Natural killer cell treated with Interleukin-12 subunit alpha and Interleukin-12 subunit beta and Interleukin-15 and Interleukin-18, amount 100 ng/mL, for 72 hours (primary cell): ENCODE data around the gene RAPGEF4. TPM values are rescaled to one million over a fixed set of nuclear protein-coding genes. Genes with fewer than 3 reads are reported as not detected.
"Not testable (repeated sequence)": the region's sequence is repeated elsewhere in the genome, so short reads cannot be mapped to it uniquely, and the experiment has no call there.

Experiments
- ATAC-seq, 2 donors: fragments of 150-1000 bp; cut with Tn5 transposase in 1 of 2; sonication (Bioruptor Pico), chemical (Tn5 transposase) in 1 of 2; 2 replicates each; pipeline ENCODE4 v1.10.0; 2021
- DNase-seq: peaks from one replicate; pipeline ENCODE4 v3.0.0; 2022; ENCODE audit warnings: low spot score
- H3K27ac Mint-ChIP-seq, 2 donors: 1 replicate in 1 of 2; 2 replicates in 1 of 2; pipeline ENCODE4 v1.8.0; 2022; ENCODE audit warnings: mixed read lengths in 2 of 2, mild to moderate bottlenecking in 1 of 2, moderate library complexity in 1 of 2
- H3K27me3 Mint-ChIP-seq, 2 donors: 1 replicate in 1 of 2; 2 replicates in 1 of 2; pipeline ENCODE4 v1.8.0; 2022; ENCODE audit warnings: mixed read lengths in 2 of 2
- H3K36me3 Mint-ChIP-seq: one replicate; pipeline ENCODE4 v1.8.0; 2022; ENCODE audit warnings: mixed read lengths
- H3K4me1 Mint-ChIP-seq, 2 donors: 1 replicate in 1 of 2; 2 replicates in 1 of 2; pipeline ENCODE4 v1.8.0; 2022; ENCODE audit warnings: low read depth in 2 of 2, mixed read lengths in 2 of 2, mild to moderate bottlenecking in 1 of 2
- H3K4me3 Mint-ChIP-seq: one replicate; pipeline ENCODE4 v1.8.0; 2022; ENCODE audit warnings: mixed read lengths
- H3K9me3 Mint-ChIP-seq: 2 replicates; pipeline ENCODE4 v1.8.0; 2022; ENCODE audit warnings: mixed read lengths
- total RNA-seq, 2 donors: library from RNA; stranded (reverse); gene quantifications; one replicate each; pipeline ENCODE4 v1.2.3, GENCODE V29; 2022

Gene RAPGEF4
- total RNA-seq, 2 donors from 2014 or later: 0.43 TPM; not detected in 1

GRCh38 chr2:172770887-172771286 lies 35.2 kb downstream of the RAPGEF4 start:
- Mint-ChIP-seq H3K27ac (no peak overlapping the region), H3K4me1 (no peaks in the 10 kb centered on the region), H3K36me3 (no peaks in the 10 kb centered on the region), H3K4me3 (no peak overlapping the region), H3K9me3 (no peaks in the 10 kb centered on the region), H3K27me3 (peaks cover 8% of the 10 kb centered on the region in 2 donors)
- ATAC-seq (no peak), DNase-seq (no peak)

GRCh38 chr2:172772633-172773032 lies 37.0 kb downstream of the RAPGEF4 start:
- peaks cover 8 to 15% of the 10 kb centered on the region in 2 donors for H3K27me3 Mint-ChIP-seq
- no peaks in the 10 kb centered on the region for H3K9me3 Mint-ChIP-seq
- H3K4me3 Mint-ChIP-seq: no peak overlapping the region
- no peaks in the 10 kb centered on the region for H3K4me1 Mint-ChIP-seq
- no peak for ATAC-seq
- no peak overlapping the region for H3K27ac Mint-ChIP-seq
- DNase-seq: no peak
- H3K36me3 Mint-ChIP-seq: no peaks in the 10 kb centered on the region

- Mint-ChIP-seq H3K27ac (no peak overlapping the region), H3K27me3 (peaks cover 11 to 15% of the 10 kb centered on the region in 2 donors), H3K9me3 (no peaks in the 10 kb centered on the region), H3K36me3 (no peaks in the 10 kb centered on the region), H3K4me3 (no peak overlapping the region), H3K4me1 (no peaks in the 10 kb centered on the region)
- no peak for DNase-seq
- no peak for ATAC-seq
Measured at GRCh38 chr2:172774302-172774701, 38.7 kb downstream of the RAPGEF4 start.

GRCh38 chr2:172775319-172775718 lies 39.7 kb downstream of the RAPGEF4 start:
- H3K27ac Mint-ChIP-seq: no peak overlapping the region
- H3K4me1 Mint-ChIP-seq: no peaks in the 10 kb centered on the region
- DNase-seq (no peak), ATAC-seq (no peak)
- no peaks in the 10 kb centered on the region for H3K36me3 Mint-ChIP-seq
- peaks cover 17 to 23% of the 10 kb centered on the region in 2 donors for H3K27me3 Mint-ChIP-seq
- no peak overlapping the region for H3K4me3 Mint-ChIP-seq
- H3K9me3 Mint-ChIP-seq: no peaks in the 10 kb centered on the region

- no peak overlapping the region for H3K4me3 Mint-ChIP-seq
Measured at GRCh38 chr2:172777431-172777830, 41.8 kb downstream of the RAPGEF4 start.

GRCh38 chr2:172782506-172783164 lies 47.0 kb downstream of the RAPGEF4 start:
- Mint-ChIP-seq H3K36me3 (no peaks in the 10 kb centered on the region), H3K4me1 (no peaks in the 10 kb centered on the region), H3K27me3 (peaks cover 17 to 48% of the 10 kb centered on the region in 2 donors), H3K4me3 (no peak overlapping the region), H3K27ac (no peak overlapping the region), H3K9me3 (no peaks in the 10 kb centered on the region)
- ATAC-seq: no peak
- DNase-seq: no peak

More at GRCh38 chr2:172777431-172777830, 41.8 kb downstream of the RAPGEF4 start:
- no peaks in the 10 kb centered on the region for H3K9me3 Mint-ChIP-seq
- no peaks in the 10 kb centered on the region for H3K36me3 Mint-ChIP-seq
- no peaks in the 10 kb centered on the region for H3K4me1 Mint-ChIP-seq
- H3K27ac Mint-ChIP-seq: no peak overlapping the region
- ATAC-seq: no peak
- no peak for DNase-seq
- H3K27me3 Mint-ChIP-seq: peaks cover 18 to 34% of the 10 kb centered on the region in 2 donors

- no peaks in the 10 kb centered on the region for H3K36me3 Mint-ChIP-seq
- no peak overlapping the region for H3K4me3 Mint-ChIP-seq
- no peaks in the 10 kb centered on the region for H3K9me3 Mint-ChIP-seq
- H3K27ac Mint-ChIP-seq: no peak overlapping the region
- DNase-seq (no peak), ATAC-seq (peak in 1 of 2 donors; percentile 45)
- H3K27me3 Mint-ChIP-seq: peaks cover 17 to 48% of the 10 kb centered on the region in 2 donors
- no peaks in the 10 kb centered on the region for H3K4me1 Mint-ChIP-seq
Measured at GRCh38 chr2:172783165-172783898, 47.7 kb downstream of the RAPGEF4 start.

- Mint-ChIP-seq H3K9me3 (no peaks in the 10 kb centered on the region), H3K4me1 (no peaks in the 10 kb centered on the region), H3K36me3 (no peaks in the 10 kb centered on the region), H3K4me3 (no peak overlapping the region), H3K27me3 (peaks cover 10 to 17% of the 10 kb centered on the region in 2 donors), H3K27ac (no peak overlapping the region)
- no peak for ATAC-seq
- DNase-seq: no peak
Measured at GRCh38 chr2:172788871-172789270, 53.2 kb downstream of the RAPGEF4 start.

GRCh38 chr2:172790404-172790803 lies 54.8 kb downstream of the RAPGEF4 start:
- Mint-ChIP-seq H3K27me3 (peaks cover 13 to 16% of the 10 kb centered on the region in 2 donors), H3K4me3 (no peak overlapping the region), H3K4me1 (no peaks in the 10 kb centered on the region), H3K36me3 (no peaks in the 10 kb centered on the region), H3K9me3 (no peaks in the 10 kb centered on the region), H3K27ac (no peak overlapping the region)
- ATAC-seq (no peak), DNase-seq (no peak)

- ATAC-seq: no peak
- no peaks in the 10 kb centered on the region for H3K9me3 Mint-ChIP-seq
- no peaks in the 10 kb centered on the region for H3K4me1 Mint-ChIP-seq
- peaks cover 10% of the 10 kb centered on the region in 2 donors for H3K27me3 Mint-ChIP-seq
- no peak overlapping the region for H3K4me3 Mint-ChIP-seq
- no peak overlapping the region for H3K27ac Mint-ChIP-seq
- no peak for DNase-seq
- H3K36me3 Mint-ChIP-seq: no peaks in the 10 kb centered on the region
Measured at GRCh38 chr2:172791953-172792352, 56.3 kb downstream of the RAPGEF4 start.

- Mint-ChIP-seq H3K27me3 (peaks cover 10% of the 10 kb centered on the region in 2 donors), H3K36me3 (no peaks in the 10 kb centered on the region), H3K27ac (no peak overlapping the region), H3K9me3 (no peaks in the 10 kb centered on the region), H3K4me1 (no peaks in the 10 kb centered on the region), H3K4me3 (no peak overlapping the region)
- DNase-seq: no peak
- no peak for ATAC-seq
Measured at GRCh38 chr2:172792711-172793110, 57.1 kb downstream of the RAPGEF4 start.

GRCh38 chr2:172803308-172803707 lies 67.7 kb downstream of the RAPGEF4 start:
- H3K36me3 Mint-ChIP-seq, H3K4me3 Mint-ChIP-seq, H3K27ac Mint-ChIP-seq, H3K4me1 Mint-ChIP-seq, DNase-seq, H3K9me3 Mint-ChIP-seq, ATAC-seq: not testable (repeated sequence)
- peaks cover 12 to 15% of the 10 kb centered on the region in 2 donors for H3K27me3 Mint-ChIP-seq

GRCh38 chr2:172804423-172804822 lies 68.8 kb downstream of the RAPGEF4 start:
- Mint-ChIP-seq H3K9me3 (no peaks in the 10 kb centered on the region), H3K27me3 (peaks cover 14 to 20% of the 10 kb centered on the region in 2 donors), H3K4me3 (no peak overlapping the region), H3K36me3 (no peaks in the 10 kb centered on the region), H3K27ac (no peak overlapping the region), H3K4me1 (no peaks in the 10 kb centered on the region)
- ATAC-seq (no peak), DNase-seq (no peak)

GRCh38 chr2:172806493-172806892 lies 70.8 kb downstream of the RAPGEF4 start:
- Mint-ChIP-seq H3K4me3 (no peak overlapping the region), H3K9me3 (no peaks in the 10 kb centered on the region), H3K27ac (no peak overlapping the region), H3K27me3 (peaks cover 14 to 34% of the 10 kb centered on the region in 2 donors), H3K36me3 (no peaks in the 10 kb centered on the region), H3K4me1 (no peaks in the 10 kb centered on the region)
- no peak for ATAC-seq
- DNase-seq: no peak
